Mononuclear cell (primary cell): ENCODE data around the gene LIM2. TPM values are rescaled to one million over a fixed set of nuclear protein-coding genes. Genes with fewer than 3 reads are reported as not detected.
"Not testable (repeated sequence)": the region's sequence is repeated elsewhere in the genome, so short reads cannot be mapped to it uniquely, and the experiment has no call there.

Source experiments
- H3K27me3 ChIP-seq: 2 replicates; pipeline ENCODE4 v1.6.0; 2011; ENCODE audit warnings: low read length, control low read depth; ENCODE audit not compliant: insufficient read depth
- H3K4me1 ChIP-seq: 2 replicates; pipeline ENCODE4 v1.5.1; 2011; ENCODE audit warnings: mild to moderate bottlenecking, low read length, control low read depth; ENCODE audit not compliant: insufficient read depth
- H3K4me3 ChIP-seq: 2 replicates; pipeline ENCODE4 v1.5.1; 2011; ENCODE audit warnings: mild to moderate bottlenecking, low read length, moderate library complexity
- H3K9me3 ChIP-seq: 2 replicates; pipeline ENCODE4 v1.5.1; 2011; ENCODE audit warnings: low read depth, mild to moderate bottlenecking, control low read depth, low read length
- total RNA-seq: library from RNA; depleted of rRNA; stranded (reverse); fragments of >200 nt; gene quantifications from one replicate; pipeline ENCODE4 v1.2.3, GENCODE V29; 2012

Gene LIM2
- total RNA-seq, 1 donor = 0.21 TPM

- peaks cover 47% of the 10 kb centered on the region for H3K4me1 ChIP-seq
- no peak overlapping the region for H3K4me3 ChIP-seq
- H3K9me3 ChIP-seq = no peaks in the 10 kb centered on the region
- no peaks in the 10 kb centered on the region for H3K27me3 ChIP-seq
Measured at GRCh38 chr19:51407511-51408131, 19.8 kb upstream of the LIM2 start.

GRCh38 chr19:51402117-51402516 lies 14.3 kb upstream of the LIM2 start:
- Histone ChIP-seq H3K27me3 (no peaks in the 10 kb centered on the region), H3K4me1 (peaks cover 29% of the 10 kb centered on the region), H3K4me3 (no peak overlapping the region), H3K9me3 (no peaks in the 10 kb centered on the region)

- H3K9me3 ChIP-seq, H3K4me3 ChIP-seq, H3K27me3 ChIP-seq: not testable (repeated sequence)
- H3K4me1 ChIP-seq = peaks cover 28% of the 10 kb centered on the region
Measured at GRCh38 chr19:51399936-51400335, 12.2 kb upstream of the LIM2 start.

- Histone ChIP-seq H3K27me3 (no peaks in the 10 kb centered on the region), H3K4me3 (no peak overlapping the region), H3K4me1 (peaks cover 35% of the 10 kb centered on the region), H3K9me3 (no peaks in the 10 kb centered on the region)
Measured at GRCh38 chr19:51399231-51399630, 11.5 kb upstream of the LIM2 start.

- Histone ChIP-seq H3K9me3 (no peaks in the 10 kb centered on the region), H3K4me1 (peaks cover 42% of the 10 kb centered on the region), H3K4me3 (no peak overlapping the region), H3K27me3 (no peaks in the 10 kb centered on the region)
Measured at GRCh38 chr19:51398096-51398704, 10.4 kb upstream of the LIM2 start.

- not testable (repeated sequence) for H3K9me3 ChIP-seq, H3K4me3 ChIP-seq, H3K27me3 ChIP-seq
- H3K4me1 ChIP-seq = peaks cover 42% of the 10 kb centered on the region
Measured at GRCh38 chr19:51397453-51397852, 9.7 kb upstream of the LIM2 start.

- no peaks in the 10 kb centered on the region for H3K9me3 ChIP-seq
- peaks cover 46% of the 10 kb centered on the region for H3K4me1 ChIP-seq
- no peak overlapping the region for H3K4me3 ChIP-seq
Measured at GRCh38 chr19:51396175-51396574, 8.4 kb upstream of the LIM2 start.

GRCh38 chr19:51394050-51394836 lies 6.5 kb upstream of the LIM2 start:
- H3K4me3 ChIP-seq = peak overlapping the region; percentile 35
- H3K4me1 ChIP-seq = peaks cover 42% of the 10 kb centered on the region

More at GRCh38 chr19:51396175-51396574, 8.4 kb upstream of the LIM2 start:
- H3K27me3 ChIP-seq = no peaks in the 10 kb centered on the region

GRCh38 chr19:51392701-51393100 lies 4.9 kb upstream of the LIM2 start:
- no peaks in the 10 kb centered on the region for H3K27me3 ChIP-seq
- no peak overlapping the region for H3K4me3 ChIP-seq
- peaks cover 42% of the 10 kb centered on the region for H3K4me1 ChIP-seq
- no peaks in the 10 kb centered on the region for H3K9me3 ChIP-seq

More at GRCh38 chr19:51394050-51394836, 6.5 kb upstream of the LIM2 start:
- no peaks in the 10 kb centered on the region for H3K9me3 ChIP-seq
- no peaks in the 10 kb centered on the region for H3K27me3 ChIP-seq

GRCh38 chr19:51391073-51391611 lies 3.4 kb upstream of the LIM2 start:
- no peaks in the 10 kb centered on the region for H3K27me3 ChIP-seq
- no peaks in the 10 kb centered on the region for H3K9me3 ChIP-seq
- H3K4me3 ChIP-seq = peak overlapping the region; percentile 3
- peaks cover 40% of the 10 kb centered on the region for H3K4me1 ChIP-seq

- Histone ChIP-seq H3K9me3 (no peaks in the 10 kb centered on the region), H3K4me3 (no peak overlapping the region), H3K27me3 (no peaks in the 10 kb centered on the region), H3K4me1 (peaks cover 20% of the 10 kb centered on the region)
Measured at GRCh38 chr19:51389143-51389542, 1.4 kb upstream of the LIM2 start.

GRCh38 chr19:51386882-51387520 lies 773 bp downstream of the LIM2 start:
- peaks cover 14% of the 10 kb centered on the region for H3K4me1 ChIP-seq
- peak overlapping the region; percentile 30 for H3K4me3 ChIP-seq
- H3K27me3 ChIP-seq = no peaks in the 10 kb centered on the region
- no peaks in the 10 kb centered on the region for H3K9me3 ChIP-seq

GRCh38 chr19:51382004-51382403 lies 5.8 kb downstream of the LIM2 start:
- Histone ChIP-seq H3K9me3 (no peaks in the 10 kb centered on the region), H3K4me3 (no peak overlapping the region), H3K4me1 (no peaks in the 10 kb centered on the region), H3K27me3 (no peaks in the 10 kb centered on the region)

GRCh38 chr19:51380379-51380778 lies 7.4 kb downstream of the LIM2 start:
- peaks cover 10% of the 10 kb centered on the region for H3K4me1 ChIP-seq

GRCh38 chr19:51377422-51377821 lies 10.4 kb downstream of the LIM2 start:
- Histone ChIP-seq H3K27me3 (no peaks in the 10 kb centered on the region), H3K4me3 (no peak overlapping the region), H3K9me3 (no peaks in the 10 kb centered on the region), H3K4me1 (peaks cover 39% of the 10 kb centered on the region)

More at GRCh38 chr19:51380379-51380778, 7.4 kb downstream of the LIM2 start:
- H3K4me3 ChIP-seq = no peak overlapping the region
- H3K9me3 ChIP-seq = no peaks in the 10 kb centered on the region
- no peaks in the 10 kb centered on the region for H3K27me3 ChIP-seq
